ENCODE measurements around the gene GIPC3. TPM values are rescaled to one million over a fixed set of nuclear protein-coding genes. Genes with fewer than 3 reads are reported as not detected.

GIPC3 gene
- total and polyA plus RNA-seq, 2 experiments from 2014 or later = 0.48 to 0.59 TPM

- no peaks in the 10 kb centered on the region for H3K4me1 ChIP-seq (ENCODE audit: insufficient read depth)
- no peaks in the 10 kb centered on the region for H3K9me2 ChIP-seq (ENCODE audit: insufficient read depth)
- TF ChIP-seq REST (IDR thresholded peaks at IDR 0.05; ENCODE audit: unreplicated experiment) (no peak), CREB1 (CRISPR knock-in tag; IDR thresholded peaks at IDR 0.05; ENCODE audit: low read depth) (no peak), JUNB (IDR thresholded peaks at IDR 0.05; ENCODE audit: unreplicated experiment) (no peak), EZH2 (IDR thresholded peaks at IDR 0.05; ENCODE audit: low read depth, unreplicated experiment) (no peak), POLR2AphosphoS5 (IDR thresholded peaks at IDR 0.05; ENCODE audit: low read depth) (no peak), EZH2phosphoT487 (IDR thresholded peaks at IDR 0.05; ENCODE audit: unreplicated experiment) (no peak), ETS1 (IDR thresholded peaks at IDR 0.05) (no peak), STAT1 (IDR thresholded peaks at IDR 0.05; ENCODE audit: unreplicated experiment) (no peak), ZNF331 (CRISPR knock-in tag; IDR thresholded peaks at IDR 0.05; ENCODE audit: low read depth) (no peak), ZNF114 (CRISPR knock-in tag; IDR thresholded peaks at IDR 0.05) (no peak), NANOG (IDR thresholded peaks at IDR 0.05; ENCODE audit: borderline replicate concordance) (no peak)
- TF ChIP-seq, protein P1, sequence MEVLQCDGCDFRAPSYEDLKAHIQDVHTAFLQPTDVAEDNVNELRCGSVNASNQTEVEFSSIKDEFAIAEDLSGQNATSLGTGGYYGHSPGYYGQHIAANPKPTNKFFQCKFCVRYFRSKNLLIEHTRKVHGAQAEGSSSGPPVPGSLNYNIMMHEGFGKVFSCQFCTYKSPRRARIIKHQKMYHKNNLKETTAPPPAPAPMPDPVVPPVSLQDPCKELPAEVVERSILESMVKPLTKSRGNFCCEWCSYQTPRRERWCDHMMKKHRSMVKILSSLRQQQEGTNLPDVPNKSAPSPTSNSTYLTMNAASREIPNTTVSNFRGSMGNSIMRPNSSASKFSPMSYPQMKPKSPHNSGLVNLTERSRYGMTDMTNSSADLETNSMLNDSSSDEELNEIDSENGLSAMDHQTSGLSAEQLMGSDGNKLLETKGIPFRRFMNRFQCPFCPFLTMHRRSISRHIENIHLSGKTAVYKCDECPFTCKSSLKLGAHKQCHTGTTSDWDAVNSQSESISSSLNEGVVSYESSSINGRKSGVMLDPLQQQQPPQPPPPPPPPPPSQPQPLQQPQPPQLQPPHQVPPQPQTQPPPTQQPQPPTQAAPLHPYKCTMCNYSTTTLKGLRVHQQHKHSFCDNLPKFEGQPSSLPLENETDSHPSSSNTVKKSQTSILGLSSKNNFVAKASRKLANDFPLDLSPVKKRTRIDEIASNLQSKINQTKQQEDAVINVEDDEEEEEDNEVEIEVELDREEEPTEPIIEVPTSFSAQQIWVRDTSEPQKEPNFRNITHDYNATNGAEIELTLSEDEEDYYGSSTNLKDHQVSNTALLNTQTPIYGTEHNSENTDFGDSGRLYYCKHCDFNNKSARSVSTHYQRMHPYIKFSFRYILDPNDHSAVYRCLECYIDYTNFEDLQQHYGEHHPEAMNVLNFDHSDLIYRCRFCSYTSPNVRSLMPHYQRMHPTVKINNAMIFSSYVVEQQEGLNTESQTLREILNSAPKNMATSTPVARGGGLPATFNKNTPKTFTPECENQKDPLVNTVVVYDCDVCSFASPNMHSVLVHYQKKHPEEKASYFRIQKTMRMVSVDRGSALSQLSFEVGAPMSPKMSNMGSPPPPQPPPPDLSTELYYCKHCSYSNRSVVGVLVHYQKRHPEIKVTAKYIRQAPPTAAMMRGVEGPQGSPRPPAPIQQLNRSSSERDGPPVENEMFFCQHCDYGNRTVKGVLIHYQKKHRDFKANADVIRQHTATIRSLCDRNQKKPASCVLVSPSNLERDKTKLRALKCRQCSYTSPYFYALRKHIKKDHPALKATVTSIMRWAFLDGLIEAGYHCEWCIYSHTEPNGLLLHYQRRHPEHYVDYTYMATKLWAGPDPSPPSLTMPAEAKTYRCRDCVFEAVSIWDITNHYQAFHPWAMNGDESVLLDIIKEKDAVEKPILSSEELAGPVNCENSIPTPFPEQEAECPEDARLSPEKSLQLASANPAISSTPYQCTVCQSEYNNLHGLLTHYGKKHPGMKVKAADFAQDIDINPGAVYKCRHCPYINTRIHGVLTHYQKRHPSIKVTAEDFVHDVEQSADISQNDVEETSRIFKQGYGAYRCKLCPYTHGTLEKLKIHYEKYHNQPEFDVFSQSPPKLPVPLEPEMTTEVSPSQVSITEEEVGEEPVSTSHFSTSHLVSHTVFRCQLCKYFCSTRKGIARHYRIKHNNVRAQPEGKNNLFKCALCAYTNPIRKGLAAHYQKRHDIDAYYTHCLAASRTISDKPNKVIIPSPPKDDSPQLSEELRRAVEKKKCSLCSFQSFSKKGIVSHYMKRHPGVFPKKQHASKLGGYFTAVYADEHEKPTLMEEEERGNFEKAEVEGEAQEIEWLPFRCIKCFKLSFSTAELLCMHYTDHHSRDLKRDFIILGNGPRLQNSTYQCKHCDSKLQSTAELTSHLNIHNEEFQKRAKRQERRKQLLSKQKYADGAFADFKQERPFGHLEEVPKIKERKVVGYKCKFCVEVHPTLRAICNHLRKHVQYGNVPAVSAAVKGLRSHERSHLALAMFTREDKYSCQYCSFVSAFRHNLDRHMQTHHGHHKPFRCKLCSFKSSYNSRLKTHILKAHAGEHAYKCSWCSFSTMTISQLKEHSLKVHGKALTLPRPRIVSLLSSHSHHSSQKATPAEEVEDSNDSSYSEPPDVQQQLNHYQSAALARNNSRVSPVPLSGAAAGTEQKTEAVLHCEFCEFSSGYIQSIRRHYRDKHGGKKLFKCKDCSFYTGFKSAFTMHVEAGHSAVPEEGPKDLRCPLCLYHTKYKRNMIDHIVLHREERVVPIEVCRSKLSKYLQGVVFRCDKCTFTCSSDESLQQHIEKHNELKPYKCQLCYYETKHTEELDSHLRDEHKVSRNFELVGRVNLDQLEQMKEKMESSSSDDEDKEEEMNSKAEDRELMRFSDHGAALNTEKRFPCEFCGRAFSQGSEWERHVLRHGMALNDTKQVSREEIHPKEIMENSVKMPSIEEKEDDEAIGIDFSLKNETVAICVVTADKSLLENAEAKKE (CRISPR knock-in tag; IDR thresholded peaks at IDR 0.05) = no peak
- TF ChIP-seq, protein P2, sequence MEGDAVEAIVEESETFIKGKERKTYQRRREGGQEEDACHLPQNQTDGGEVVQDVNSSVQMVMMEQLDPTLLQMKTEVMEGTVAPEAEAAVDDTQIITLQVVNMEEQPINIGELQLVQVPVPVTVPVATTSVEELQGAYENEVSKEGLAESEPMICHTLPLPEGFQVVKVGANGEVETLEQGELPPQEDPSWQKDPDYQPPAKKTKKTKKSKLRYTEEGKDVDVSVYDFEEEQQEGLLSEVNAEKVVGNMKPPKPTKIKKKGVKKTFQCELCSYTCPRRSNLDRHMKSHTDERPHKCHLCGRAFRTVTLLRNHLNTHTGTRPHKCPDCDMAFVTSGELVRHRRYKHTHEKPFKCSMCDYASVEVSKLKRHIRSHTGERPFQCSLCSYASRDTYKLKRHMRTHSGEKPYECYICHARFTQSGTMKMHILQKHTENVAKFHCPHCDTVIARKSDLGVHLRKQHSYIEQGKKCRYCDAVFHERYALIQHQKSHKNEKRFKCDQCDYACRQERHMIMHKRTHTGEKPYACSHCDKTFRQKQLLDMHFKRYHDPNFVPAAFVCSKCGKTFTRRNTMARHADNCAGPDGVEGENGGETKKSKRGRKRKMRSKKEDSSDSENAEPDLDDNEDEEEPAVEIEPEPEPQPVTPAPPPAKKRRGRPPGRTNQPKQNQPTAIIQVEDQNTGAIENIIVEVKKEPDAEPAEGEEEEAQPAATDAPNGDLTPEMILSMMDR (conservative IDR thresholded peaks at IDR 0.05; ENCODE audit: low read depth in 2 of 2) = no peak
- Mint-ChIP-seq H3K27ac (no peak overlapping the region), H3K9me3 (no peaks in the 10 kb centered on the region), H3K27me3 (ENCODE audit: insufficient read depth, low read depth, poor library complexity) (peaks cover 7% of the 10 kb centered on the region), H3K4me1 (no peaks in the 10 kb centered on the region), H3K36me3 (ENCODE audit: low read depth) (no peaks in the 10 kb centered on the region), H3K4me3 (no peak overlapping the region)
- H3F3A ChIP-seq (replicated peaks; ENCODE audit: low read depth) = peaks cover 5% of the 10 kb centered on the region; the same call in 1 of the 2 replicates
- H4K20me1 ChIP-seq (replicated peaks; ENCODE audit: insufficient read depth) = no peaks in the 10 kb centered on the region; the same call in 1 of the 2 replicates
- H2AFZ ChIP-seq = no peak overlapping the region
- no peak overlapping the region for H3K27ac ChIP-seq (ENCODE audit: low read depth)
- no peak for ATAC-seq
- no peak overlapping the region for H3K4me2 ChIP-seq
- H3K36me3 ChIP-seq (ENCODE audit: insufficient read depth) = no peaks in the 10 kb centered on the region
- no peaks in the 10 kb centered on the region for H3K79me2 ChIP-seq (replicated peaks; ENCODE audit: insufficient read depth)
- H3K4me3 ChIP-seq = no peak overlapping the region
- no peaks in the 10 kb centered on the region for H3K27me3 ChIP-seq (ENCODE audit: insufficient read depth)
- no peak for DNase-seq (ENCODE audit: low spot score)
Observed at GRCh38 chr19:3632739-3633558, 47.7 kb downstream of the GIPC3 start.
